GM13976 (cell line): ENCODE results near the gene AIF1.
A peak's percentile ranks its signal among the peaks of the same experiment; 100 is the strongest.

Source experiments
- DNase-seq: peaks from one replicate; pipeline ENCODE4 v3.0.0; 2012; ENCODE audit warnings: low spot score
- in situ Hi-C: fragments of 300-500 bp; cut with MboI; formaldehyde crosslinking; loops from one replicate; pipeline ENCODE4 v1.12.0; 2022; ENCODE audit warnings: low sequenced_read_pairs, mixed read lengths, inconsistent platforms; ENCODE audit not compliant: unreplicated experiment
- TF ChIP-seq, protein P1 (sequence below): IDR thresholded peaks from 2 replicates; pipeline ENCODE4 v1.5.1; 2012; ENCODE audit warnings: borderline replicate concordance, mild to moderate bottlenecking; ENCODE audit not compliant: insufficient read depth; ENCODE audit errors: extremely low read depth, missing control alignments, control extremely low read depth

Gene AIF1

GRCh38 chr6:31581434-31582229 lies 33.4 kb upstream of the AIF1 start:
- TF ChIP-seq, protein P1, sequence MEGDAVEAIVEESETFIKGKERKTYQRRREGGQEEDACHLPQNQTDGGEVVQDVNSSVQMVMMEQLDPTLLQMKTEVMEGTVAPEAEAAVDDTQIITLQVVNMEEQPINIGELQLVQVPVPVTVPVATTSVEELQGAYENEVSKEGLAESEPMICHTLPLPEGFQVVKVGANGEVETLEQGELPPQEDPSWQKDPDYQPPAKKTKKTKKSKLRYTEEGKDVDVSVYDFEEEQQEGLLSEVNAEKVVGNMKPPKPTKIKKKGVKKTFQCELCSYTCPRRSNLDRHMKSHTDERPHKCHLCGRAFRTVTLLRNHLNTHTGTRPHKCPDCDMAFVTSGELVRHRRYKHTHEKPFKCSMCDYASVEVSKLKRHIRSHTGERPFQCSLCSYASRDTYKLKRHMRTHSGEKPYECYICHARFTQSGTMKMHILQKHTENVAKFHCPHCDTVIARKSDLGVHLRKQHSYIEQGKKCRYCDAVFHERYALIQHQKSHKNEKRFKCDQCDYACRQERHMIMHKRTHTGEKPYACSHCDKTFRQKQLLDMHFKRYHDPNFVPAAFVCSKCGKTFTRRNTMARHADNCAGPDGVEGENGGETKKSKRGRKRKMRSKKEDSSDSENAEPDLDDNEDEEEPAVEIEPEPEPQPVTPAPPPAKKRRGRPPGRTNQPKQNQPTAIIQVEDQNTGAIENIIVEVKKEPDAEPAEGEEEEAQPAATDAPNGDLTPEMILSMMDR = no peak
- DNase-seq = no peak
- in situ Hi-C loops = no loop called here

DNA sequence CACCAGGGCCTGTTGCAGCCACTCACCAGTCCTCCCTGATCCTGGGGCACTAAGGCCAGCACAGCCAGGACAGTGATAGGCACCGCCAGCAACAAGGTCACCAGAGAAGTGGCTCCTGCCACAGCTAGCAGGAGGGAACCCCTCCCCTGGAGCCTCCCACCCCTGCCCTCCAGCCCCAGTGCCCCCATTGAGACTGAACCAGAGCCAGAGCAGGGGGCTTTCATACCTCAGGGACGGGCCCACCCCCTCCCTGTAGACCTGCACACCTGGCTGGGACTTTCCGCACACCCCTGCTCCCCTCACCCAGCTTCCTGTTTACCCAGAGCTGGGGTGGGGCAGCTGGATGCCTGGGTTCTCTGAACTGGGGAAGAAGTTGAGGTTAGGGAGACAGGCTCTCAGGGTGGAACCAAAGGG lies 32.8 kb upstream of the AIF1 start, which contains the start of gene LTB:
TSS of gene LTB (minus strand) at position 195 of the 414 bp plus-strand sequence. CDS start at position 188, 7 bp downstream.
- TF ChIP-seq, protein P1 = no peak
- no peak for DNase-seq
- in situ Hi-C loops = no loop called here

DNA sequence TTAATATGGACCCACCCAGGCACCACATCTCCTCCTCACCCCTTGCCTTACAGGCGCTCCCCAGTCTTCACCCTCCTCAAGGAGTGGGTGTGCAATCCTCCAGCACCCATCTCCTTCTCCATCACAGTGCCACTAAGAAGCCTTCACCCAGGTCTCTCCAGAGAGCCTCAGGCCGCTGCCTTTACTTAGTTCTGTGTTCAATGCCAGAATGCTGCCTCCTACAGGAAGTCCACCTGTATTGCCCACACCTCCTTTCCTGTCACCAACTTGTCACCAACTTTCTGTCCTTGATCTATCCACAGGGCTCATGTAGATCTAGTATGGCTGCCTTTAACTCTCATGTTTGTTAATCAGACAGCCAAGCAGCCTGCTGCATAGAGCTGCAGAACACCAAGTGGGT lies 29.5 kb upstream of the AIF1 start:
- in situ Hi-C loops = no loop called here
- no peak for DNase-seq
- TF ChIP-seq, protein P1 = peak; percentile 52

DNA sequence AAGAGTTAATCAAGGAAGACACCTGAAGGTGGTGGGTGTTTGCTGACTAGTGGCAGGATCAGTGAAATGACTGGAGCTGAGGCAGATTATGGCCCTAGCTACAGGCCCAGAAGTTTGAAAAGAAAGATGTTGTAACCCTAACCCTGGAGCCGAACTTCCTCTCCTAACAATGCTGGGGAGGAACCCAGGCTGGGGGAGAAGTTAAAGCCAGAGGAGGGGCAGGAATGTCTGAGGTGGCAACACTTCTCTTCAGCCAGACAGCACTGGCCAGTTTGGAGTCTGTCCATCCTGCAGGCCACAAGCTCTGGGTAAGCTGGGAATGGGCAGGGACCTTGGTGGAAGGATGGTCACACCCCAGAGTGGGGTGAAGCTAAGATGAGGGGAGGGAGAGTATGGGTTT lies 29.0 kb upstream of the AIF1 start, which contains the start of gene LST1:
TSS of gene LST1 (plus strand) at position 270 of the 400 bp plus-strand sequence. CDS start 1,023 bp downstream, outside the sequence.
- TF ChIP-seq, protein P1 = no peak
- no peak for DNase-seq
- in situ Hi-C loops = no loop called here

DNA sequence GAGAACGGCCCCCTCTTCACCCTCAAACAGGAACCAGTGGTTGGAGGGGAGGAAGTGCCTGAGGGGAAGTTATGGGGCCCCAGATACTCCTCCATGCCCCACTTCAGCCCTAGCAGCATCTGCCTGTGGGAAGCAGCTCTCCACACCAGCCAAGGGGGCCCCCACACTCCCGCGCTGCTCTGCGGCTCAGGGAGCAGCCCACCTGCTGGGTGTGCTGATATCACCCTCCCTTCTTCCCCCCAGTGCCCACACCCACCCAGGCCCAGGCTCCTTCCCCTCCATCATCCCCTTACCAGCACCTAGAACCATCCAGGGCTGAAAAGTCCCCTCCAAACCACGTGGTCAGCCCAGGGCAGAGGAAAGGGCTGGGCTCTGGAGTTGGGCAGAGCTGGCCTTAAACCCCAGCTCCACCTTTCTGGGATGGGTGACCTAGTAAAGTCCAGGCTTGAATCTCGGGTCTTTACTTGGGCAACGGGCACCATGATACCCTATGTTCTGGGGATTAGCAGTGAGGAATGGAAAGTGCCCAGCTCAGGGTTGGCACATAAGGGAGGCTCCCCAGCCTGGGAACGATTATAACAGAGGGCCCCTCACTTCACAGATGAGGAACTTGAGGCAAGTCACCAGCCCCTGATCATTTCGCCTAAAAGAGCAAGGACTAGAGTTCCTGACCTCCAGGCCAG lies 28.3 kb upstream of the AIF1 start:
- DNase-seq = no peak
- TF ChIP-seq, protein P1 = no peak
- in situ Hi-C loops = no loop called here

DNA sequence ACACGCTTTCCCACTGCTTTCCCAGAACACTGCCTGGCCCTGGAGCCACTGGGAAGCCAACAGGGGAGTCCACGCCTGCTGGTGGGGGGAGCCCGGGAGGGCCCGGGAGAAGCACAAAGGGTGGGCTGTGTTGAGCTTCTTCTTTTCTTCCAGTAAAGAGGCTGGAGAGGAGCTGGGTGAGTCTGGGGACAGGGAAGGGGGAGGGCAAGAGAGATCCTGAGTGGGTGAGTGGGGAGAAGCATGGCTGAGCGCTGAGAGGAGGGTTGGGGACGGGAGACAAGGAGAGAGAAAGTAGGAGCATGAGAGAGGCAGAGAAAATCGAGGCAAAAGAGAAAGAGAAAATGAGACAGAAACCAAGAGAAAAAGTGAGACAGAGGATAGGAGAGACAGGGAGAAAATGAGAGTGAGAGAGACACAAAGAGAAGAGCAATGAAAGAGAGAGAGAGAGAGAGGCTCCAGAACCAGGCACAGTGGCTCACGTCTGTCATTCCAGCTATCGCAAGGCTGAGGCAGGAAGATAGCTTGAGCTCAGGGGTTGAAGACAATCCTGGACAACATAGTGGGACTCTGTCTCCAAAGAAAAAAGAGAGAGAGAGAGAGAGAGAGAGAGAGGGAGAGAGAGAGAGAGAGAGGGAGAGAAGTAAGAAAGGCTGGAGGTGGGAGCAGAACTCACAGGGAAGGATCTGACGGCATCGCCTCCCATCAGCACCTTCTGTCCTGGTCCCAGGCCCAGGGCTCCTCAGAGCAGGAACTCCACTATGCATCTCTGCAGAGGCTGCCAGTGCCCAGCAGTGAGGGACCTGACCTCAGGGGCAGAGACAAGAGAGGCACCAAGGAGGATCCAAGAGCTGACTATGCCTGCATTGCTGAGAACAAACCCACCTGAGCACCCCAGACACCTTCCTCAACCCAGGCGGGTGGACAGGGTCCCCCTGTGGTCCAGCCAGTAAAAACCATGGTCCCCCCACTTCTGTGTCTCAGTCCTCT lies 26.9 kb upstream of the AIF1 start:
- TF ChIP-seq, protein P1 = no peak
- DNase-seq = no peak
- in situ Hi-C loops = no loop called here
